Fibroblast of skin of left quadriceps (primary cell): ENCODE results near the gene ALPK1.
"Not testable (repeated sequence)": the region's sequence is repeated elsewhere in the genome, so short reads cannot be mapped to it uniquely, and the experiment has no call there.

Experiments used
- DNase-seq, 2 experiments: peaks; one replicate each; pipeline ENCODE4 v3.0.0-alpha.2; 2013; ENCODE audit warnings: low read depth in 2 of 2

The ALPK1 gene

DNA sequence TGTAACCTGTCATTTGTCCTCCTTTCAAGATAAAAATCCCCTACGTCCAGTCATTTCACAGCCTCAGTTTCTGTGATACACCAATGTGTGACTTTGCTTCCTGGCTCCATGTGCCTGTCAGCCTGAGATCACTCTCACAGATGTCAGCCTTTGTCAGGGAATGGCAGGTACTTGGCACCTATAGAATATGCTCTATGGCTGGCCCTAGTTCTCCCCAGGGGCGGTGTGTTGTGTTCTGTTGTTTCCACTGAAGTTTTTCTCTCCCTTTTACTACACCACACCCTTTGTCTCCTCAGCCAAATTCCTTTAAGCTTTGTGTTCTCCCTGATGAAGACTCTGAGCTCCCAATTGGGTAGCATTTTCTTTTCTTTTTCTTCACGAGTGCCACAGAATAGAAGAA is 81.7 kb downstream of the ALPK1 start:
- no peak for DNase-seq

DNA sequence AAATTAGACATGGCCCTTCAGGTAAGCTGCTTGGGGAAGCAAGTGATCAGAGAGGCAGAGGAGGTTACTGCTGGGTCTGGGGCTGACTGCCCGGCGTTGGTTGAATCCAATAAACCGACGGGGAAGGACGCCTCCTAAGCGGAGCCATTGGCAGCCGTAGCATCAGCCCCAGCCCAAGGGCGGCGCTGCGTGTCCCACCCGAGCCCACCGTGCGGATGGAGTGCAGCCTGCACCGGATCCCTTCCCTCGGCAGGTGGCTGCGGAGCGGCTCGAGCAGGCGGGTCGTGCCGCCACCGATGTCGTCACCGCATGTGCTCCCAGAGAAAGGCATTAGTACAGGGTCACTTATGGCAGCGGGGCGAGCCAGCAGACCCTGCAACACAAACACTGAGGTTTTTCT is 82.1 kb downstream of the ALPK1 start:
- DNase-seq, result no peak

DNA sequence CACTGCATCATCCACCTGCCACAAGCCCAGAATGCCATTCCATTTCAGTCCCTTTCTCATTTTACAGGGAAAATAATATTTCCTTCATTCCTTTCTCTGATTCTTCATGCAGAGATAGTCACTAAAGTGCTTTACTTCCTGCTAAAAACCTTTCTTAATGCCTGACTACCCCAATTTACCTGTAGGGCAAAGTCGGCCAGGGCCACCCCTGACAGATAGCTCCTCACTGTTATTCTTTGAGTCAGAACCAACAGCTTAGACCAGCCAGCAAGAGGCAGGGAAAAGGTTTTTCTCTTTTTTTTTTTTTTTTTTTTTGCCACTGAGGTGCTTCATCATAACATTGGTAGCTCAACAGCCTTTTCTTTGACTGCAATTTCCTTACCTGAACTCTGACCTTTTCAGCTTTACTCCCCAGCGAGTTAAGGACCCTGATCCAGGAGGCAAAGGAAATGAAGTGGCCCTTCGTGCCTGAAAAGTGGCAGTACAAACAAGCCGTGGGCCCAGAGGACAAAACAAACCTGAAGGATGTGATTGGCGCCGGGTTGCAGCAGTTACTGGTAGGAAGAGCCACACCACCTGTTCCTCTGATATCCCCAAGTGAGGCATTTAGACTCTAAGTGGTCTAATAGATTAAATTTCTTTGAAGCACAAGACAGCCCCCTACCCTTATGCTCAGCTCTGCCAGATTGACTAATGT is 85.0 kb downstream of the ALPK1 start:
- no peak for DNase-seq

DNA sequence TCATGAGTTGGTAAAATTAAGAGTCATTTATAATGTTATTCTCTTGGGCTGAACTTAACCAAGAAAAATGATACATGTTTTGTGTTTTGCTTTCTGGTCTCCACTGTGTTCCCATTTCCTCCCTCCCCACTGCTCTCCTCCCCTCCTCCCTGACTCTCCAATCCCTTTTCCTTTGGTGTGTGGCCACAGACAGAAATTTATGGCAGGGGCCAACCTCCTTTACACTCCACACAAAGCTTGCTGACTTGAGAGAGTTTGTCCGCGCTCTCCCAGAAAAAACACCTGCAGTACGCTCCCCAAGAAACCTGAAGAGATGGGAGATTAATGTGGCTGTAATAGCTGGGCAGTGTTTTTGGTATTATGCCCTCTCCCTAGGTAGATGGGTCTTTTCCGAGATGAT is 88.9 kb downstream of the ALPK1 start:
- no peak for DNase-seq

DNA sequence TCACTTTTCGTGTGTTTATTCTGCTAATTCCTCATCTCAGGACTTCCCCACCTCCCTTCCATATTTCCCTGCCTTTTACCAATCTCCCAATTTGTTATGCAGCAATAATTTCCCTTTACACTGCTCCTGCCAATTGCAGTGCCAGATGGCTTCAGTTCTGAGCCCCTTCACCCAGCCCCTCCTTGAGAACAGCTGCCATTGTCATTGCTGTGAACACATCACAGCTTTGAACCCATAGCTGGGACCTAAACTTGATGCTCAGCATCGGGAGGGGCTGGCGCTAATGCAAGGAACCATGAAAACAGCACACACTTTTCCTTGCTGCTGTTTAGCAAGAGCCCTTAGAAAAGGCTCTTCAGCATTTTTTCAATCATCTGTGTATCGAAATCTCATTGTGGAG is 104.9 kb downstream of the ALPK1 start:
- DNase-seq, result no peak

DNA sequence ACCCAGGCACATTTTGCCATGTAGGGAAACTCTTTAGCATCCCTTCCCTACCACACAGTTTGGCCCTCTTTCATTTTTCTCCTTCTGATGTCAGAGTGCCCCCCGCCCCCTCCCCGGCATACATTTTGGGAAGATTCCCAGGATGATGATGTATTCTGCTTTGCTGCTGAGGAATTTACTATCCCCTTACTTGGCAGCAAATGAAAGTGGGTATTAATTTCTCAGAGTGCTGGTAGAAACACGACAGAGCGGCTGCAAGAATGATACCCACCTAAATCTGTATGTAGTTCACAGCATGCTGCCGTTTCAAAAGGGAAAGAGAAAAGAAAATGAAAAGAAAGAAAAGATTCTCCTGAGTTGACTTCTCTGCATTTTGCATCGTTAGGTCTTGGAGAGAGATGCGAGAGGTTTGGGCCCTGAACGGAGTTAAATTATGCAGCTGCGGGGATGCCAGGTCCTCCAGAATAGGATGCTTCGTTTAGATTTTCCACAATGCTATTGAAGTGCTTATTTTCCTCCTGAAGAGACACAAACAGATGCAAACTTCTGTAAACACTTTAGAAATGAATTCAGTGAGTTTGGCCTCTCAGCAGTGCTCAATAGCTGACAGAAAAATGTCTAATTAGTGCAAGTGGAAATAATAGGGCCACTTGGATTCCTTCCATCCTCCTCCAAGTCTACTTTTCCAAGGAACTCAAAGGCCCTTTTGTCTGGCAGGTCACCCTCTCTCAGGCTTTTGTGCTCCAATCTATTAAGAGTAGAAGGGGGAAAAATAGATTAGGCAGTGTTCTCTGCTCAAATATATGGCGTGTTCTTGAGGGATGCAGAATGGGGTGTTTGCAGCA is 106.2 kb downstream of the ALPK1 start:
- DNase-seq, result peak in 1 of 2 experiments; percentile 1

DNA sequence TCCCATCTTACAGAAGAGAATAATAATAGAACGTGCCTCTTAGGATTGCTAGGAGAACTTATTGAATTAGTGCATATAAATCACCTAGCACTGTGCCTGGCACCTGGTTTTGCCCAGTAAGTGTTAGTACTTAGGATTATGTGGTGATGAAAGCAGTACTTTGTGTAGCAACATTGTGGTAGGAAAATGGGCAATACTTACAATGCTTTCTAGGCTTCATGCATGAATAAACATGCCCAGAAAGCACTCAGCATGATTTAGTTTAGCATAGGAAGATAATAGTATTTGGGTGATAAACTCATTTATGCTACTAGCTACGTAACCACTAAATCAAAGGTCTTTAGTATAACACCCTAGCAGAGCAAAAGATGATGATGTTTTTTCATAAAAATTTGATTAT is 113.2 kb downstream of the ALPK1 start:
- DNase-seq, result no peak

DNA sequence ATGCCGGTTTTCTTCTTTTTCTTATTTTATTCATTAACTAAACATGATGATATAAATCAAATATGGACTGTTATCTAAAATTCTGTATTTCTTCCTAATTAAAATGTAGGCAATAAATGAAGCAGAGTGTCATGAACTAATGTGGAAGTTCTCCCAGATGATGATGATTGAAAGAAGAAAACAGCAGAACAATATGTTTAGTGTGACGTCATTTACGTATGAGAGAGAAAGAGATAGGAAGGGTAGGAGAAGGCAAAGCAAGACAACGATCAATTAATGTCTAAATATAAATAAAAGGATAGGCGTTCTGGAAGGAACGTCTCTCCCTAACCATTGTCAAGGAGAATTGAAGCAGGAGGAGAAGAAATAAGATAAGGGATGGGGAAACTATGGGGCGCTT is 113.6 kb downstream of the ALPK1 start:
- no peak for DNase-seq

DNA sequence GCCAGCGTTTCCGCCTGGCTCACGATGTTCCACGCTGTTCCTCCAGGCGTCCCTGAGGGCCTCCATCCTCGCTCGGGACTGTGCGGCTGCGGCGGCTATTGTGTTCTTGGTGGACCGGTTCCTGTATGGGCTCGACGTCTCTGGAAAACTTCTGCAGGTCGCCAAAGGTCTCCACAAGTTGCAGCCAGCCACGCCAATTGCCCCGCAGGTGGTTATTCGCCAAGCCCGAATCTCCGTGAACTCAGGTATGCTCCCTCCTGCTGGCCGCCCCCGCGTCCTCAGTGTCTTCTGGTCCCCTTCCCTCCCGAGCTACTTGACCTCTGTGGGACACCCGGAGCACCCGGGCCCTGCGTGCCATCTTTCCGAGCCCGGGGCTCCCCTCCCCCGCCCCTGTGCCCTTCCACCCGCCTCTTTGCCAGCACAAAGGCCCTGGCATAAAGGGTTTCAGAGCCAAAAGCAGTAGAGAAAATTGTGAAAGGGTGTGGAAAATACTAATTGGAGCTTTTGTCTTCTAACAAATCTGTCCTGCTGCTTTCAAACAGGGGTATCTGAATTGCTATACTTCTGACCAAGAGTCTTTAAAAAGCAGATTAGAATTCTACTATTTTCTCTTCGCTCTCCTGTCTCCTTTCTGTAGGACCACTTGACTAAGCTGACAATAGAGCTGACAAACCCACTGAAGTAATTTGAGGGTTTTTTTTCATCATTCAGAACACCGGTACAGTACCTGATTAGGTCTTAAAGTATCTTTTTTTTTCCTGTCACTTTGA is 114.8 kb downstream of the ALPK1 start:
- no peak for DNase-seq

DNA sequence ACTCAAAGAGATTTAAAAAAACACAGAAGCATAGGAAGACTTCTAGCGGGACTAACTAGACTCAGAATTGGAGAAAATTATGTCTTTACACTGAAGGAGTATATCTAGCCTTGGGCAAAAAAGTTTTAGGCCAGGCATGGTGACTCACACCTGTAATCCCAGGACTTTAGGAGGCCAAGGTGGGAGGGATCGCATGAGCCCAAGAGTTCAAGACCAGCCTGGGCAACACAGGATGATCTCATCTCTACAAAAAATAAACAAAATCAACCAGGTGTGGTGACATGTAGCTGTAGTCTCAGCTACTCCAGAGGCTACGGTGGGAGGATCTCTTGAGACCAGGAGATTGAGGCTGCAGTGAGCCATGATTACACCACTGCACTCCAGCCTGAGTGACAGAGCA is 119.3 kb downstream of the ALPK1 start:
- DNase-seq, result no peak

DNA sequence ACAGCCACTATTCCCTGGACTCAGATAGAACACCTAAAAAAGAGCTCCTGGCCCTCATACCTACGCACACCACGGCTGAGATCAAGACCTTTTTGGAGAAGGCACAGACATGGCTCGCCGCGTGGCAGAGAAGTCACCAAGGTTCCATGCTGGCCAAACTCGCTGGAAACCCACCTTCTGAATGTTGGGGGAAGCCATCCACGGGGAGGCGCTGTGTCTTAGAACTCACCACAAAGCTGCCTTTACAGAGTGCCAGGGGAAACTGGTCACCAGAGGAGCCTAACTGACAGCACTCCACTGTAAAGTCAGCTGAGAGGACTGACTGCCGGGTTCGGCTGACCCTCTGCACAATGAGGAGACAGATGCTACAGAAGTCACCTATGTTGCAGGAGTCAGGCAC is 120.9 kb downstream of the ALPK1 start:
- no peak for DNase-seq

DNA sequence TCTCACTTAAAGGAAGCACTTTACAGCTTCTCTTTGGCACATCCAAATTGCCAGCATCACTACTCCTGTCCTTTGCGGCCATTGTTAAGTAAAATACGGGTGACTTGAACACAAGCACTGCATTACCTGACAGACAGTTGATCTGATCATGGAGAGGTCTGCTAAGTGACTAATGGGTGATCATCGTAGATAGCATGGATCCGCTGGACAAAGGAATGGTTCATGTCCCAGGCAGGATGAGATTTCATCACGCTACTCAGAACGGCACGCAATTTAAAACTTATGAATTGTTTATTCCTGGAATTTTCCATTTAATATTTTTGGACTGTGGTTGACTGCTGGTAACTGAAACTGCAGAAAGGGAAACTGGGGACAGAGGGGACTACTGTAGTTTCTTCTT is 124.7 kb downstream of the ALPK1 start:
- no peak for DNase-seq

DNA sequence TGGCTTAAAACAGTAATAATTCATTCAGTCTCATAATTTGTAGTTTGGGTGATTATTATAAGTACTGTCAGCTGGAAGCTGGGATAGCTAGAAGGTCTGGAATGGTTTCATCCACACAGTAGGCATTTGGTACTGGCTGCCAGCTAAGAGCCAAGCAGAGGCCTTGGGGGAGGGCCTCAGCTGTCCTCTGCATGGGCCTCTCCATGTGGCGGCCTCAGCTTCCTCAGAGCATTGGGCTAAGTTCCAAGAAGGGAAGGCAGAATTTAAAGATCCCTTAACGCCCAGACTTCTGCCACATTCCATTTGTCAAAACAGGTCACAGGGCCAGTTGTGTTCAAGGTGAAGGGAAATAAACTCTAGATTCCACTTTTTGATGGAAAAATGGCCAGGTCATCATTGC is 125.5 kb downstream of the ALPK1 start:
- DNase-seq, result no peak

DNA sequence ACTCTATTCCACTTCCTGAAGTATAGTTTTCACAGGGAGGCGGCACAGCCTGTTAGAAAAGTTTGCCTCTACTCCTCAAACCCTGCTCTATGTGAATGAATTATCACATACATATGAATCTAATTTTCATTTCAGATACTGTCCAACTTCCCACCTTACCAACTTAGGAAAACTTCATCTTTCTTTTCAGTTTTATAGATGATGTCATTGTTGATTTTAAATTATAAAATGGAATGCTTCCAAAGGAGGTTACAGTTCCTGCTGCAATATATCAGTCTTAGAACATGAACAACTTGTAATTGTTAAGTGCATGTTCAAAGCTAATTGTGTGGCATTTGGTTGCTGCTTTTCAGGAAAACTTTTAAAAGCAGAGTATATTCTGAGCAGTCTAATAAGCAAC is 126.4 kb downstream of the ALPK1 start:
- peak in 1 of 2 experiments; percentile 5 for DNase-seq

DNA sequence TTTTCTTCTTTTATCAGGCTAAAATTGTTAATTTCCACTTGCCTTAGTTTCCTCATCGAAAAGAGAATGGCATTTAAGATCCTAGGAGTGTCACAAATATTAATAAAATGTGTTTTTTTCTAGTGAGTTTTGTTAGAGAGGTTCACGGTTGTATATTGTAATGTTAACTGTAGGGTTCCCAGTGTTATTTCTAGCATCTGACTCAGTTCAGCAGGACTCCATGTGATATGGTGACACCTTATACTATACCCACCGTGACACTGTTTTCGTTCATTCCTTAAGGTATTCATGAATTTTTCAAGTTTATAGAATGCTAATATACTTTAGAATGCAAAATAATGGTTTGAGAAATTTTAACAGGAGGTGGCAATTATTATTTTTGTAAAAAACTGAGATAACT is 128.7 kb downstream of the ALPK1 start:
- no peak for DNase-seq

DNA sequence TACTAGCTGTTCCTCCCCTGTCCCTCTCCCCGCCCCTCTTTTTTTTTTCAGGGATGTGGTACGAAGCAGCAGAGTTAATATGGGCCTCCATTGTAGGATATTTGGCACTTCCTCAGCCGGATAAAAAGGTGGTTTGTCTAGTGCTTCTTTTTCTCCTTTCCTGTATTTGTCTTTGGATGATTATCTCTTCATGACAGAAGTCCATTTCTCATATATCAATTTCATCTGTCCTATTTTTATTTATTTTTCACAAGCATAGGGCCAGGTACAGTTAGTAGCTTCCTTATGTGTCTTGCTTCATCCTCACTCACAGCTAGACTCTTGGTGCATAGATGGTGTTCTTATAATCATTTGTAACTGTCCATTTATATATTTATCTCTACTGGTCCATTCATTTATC is 129.2 kb downstream of the ALPK1 start:
- DNase-seq, result no peak

DNA sequence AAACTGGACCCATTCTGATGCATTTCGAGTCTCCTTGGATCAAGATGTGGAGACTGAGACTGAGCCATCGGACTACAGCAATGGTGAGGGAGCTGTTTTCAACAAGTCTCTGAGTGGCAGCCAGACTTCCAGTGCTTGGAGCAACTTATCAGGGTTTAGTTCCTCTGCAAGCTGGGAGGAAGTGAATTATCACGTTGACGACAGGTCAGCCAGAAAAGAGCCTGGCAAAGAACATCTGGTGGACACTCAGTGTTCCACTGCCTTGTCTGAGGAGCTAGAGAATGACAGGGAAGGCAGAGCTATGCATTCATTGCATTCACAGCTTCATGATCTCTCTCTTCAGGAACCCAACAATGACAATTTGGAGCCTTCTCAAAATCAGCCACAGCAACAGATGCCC is 134.0 kb downstream of the ALPK1 start:
- no peak for DNase-seq

DNA sequence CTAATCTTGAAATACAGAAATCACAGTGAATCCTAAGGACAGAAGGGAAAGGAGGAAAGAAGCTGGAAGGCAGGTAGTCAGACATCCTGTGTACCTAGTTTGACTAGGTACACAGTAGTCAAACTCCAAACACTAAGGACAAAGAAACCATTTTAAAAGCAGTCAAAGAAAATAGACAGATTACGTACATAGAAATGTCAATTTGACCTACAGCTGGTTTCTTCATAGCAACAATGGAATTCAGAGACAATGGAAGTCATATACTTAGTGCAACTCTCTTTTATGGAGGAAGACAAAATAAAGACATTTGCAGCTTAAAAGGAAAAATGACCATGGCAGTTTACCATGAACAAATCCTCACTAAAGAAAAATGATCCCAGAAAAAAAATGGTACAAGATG is 139.8 kb downstream of the ALPK1 start:
- no peak for DNase-seq

DNA sequence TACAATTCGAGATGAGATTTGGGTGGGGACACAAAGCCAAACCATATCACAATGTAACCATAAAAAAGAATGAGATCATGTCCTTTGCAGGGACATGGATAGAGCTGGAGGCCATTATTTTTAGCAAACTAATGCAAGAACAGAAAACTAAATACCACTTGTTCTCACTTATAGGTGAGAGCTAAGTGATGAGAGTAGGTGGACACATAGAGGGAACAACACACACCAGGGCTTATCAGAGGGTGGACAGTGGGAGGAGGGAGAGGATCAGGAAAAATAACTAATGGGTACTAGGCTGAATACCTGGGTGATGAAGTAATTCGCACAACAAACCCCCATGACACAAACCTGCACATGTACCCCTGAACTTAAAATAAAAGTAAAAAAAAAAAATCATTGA is 145.1 kb downstream of the ALPK1 start:
- DNase-seq, result not testable (repeated sequence)

DNA sequence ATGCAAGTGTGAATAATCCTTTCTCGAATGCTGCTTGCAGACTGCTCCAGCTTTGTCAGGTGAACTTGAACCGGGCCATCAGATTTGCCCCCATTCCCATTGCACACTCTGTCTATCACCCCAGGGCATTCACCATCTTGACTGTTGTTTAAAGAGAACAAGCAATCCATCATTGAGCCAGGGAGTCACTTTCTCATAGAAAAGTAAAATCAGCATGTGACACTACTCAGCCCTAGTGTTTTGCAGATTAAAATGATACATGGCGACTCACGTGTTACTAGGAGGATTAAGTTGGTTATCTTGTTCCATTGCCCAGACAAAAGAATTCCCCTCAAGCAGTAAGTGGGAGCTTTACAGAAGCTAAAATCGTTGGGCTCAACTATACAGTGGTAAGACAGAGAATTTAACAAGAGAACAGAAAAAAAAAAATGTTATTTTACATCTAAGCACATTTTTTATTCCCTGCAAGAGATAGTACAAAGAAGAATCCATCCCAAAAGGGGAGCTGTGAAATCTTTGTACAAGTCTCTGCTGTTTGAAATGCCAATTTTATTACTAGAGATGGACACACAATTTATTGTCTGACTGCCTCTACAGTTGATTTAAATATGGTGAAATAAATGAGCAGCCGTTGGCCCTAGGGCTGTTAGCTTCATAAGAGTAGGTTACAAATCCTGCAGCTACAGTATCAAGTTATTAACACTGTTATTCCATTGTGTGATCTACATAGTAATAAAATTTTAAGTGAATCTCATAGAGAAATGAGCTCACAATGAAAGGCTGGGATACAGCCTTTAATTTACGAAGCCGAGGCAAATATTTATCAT is 151.3 kb downstream of the ALPK1 start:
- DNase-seq, result no peak

DNA sequence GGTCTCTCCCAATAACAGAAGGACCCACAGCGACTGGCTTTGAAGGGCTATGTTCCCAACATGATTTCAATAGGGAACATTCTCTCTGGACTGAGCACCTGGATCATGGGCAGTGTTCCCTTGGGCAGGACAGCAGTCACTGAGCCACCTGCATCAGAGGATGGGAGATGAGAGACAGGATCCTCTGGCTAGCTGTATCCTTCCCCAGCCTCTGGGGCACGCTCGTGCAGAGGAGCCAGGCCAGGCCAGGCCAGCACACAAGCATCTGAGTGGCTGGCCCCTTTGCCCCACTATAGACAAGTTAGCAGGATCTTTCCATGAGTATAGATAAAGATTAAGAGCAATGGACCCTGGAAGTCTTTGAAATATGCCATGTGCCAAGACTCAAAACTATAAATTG is 152.5 kb downstream of the ALPK1 start:
- DNase-seq, result no peak

DNA sequence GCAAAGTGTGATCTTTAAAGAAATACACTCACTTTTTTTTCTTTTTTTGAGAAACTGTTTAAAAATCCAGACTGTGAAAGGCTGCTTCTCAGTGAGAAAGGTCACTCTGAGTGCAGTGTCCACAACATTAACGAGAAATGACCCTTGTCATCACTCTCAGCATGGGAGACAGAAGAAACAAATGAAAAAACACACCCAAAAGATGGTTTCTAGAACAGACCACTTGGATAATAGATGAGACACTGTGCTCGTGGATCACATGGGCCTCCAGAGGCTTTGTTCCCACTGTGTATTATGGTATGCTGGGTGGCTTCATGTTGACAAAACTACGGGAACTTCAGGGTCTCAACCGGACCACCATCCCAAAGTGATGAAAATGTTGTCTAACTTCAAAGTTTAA is 153.9 kb downstream of the ALPK1 start:
- DNase-seq, result no peak
